OCI-LY1 (cell line): ENCODE data around the gene NUP133.

ENCODE experiments used
- EZH2 ChIP-seq: fragments of 200-600 bp; sonication (generic), shearing (Covaris generic); IDR thresholded peaks from 2 replicates; pipeline ENCODE4 v1.8.0; 2017; ENCODE audit warnings: borderline replicate concordance, mixed run types, mild to moderate bottlenecking, antibody characterized with exemption, low read length, moderate library complexity, mixed read lengths
- TF ChIP-seq, protein P1 (sequence below): fragments of 200-600 bp; sonication (generic), shearing (Covaris generic); IDR thresholded peaks from 2 replicates; pipeline ENCODE4 v1.5.1; 2017; ENCODE audit warnings: mild to moderate bottlenecking, antibody characterized with exemption, low read length, moderate library complexity, mixed read lengths

DNA sequence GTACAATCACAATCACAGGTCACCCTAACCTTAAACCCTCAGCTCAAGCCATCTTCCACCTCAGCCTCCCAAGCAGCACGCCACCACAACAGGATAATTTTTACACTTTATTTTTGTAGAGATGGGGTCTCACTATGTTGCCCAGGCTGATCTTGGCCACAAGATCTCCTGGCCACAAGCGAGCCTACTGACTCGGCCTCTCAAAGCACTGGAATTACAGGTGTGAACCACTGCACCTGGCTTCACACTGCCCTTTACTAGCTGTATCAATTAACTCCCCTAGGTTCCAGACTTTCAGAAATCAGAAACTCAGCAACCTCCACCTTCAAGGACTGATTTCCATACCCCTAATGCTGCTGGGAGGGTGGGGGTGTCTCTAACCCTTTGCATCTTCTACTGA is 37.0 kb downstream of the NUP133 start:
- TF ChIP-seq, protein P1, sequence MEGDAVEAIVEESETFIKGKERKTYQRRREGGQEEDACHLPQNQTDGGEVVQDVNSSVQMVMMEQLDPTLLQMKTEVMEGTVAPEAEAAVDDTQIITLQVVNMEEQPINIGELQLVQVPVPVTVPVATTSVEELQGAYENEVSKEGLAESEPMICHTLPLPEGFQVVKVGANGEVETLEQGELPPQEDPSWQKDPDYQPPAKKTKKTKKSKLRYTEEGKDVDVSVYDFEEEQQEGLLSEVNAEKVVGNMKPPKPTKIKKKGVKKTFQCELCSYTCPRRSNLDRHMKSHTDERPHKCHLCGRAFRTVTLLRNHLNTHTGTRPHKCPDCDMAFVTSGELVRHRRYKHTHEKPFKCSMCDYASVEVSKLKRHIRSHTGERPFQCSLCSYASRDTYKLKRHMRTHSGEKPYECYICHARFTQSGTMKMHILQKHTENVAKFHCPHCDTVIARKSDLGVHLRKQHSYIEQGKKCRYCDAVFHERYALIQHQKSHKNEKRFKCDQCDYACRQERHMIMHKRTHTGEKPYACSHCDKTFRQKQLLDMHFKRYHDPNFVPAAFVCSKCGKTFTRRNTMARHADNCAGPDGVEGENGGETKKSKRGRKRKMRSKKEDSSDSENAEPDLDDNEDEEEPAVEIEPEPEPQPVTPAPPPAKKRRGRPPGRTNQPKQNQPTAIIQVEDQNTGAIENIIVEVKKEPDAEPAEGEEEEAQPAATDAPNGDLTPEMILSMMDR: no peak
- TF ChIP-seq EZH2: no peak
